ENCODE results near the gene DLL4.

- TF ChIP-seq CTCF (conservative IDR thresholded peaks at IDR 0.05) (no peak), ZFX (IDR thresholded peaks at IDR 0.05) (no peak)
Measured at GRCh38 chr15:40982855-40983254, 53.7 kb downstream of the DLL4 start.

Measured in C4-2B (cell line).